HG02973 (cell line): ENCODE data around the gene SGK1.

Experiments used
- ATAC-seq: cut with Tn5 transposase; IDR thresholded peaks from one replicate; pipeline ENCODE4 v1.9.1; 2021; ENCODE audit warnings: moderate library complexity; ENCODE audit not compliant: unreplicated experiment

Gene SGK1

GRCh38 chr6:134317471-134318131 lies at the start of gene SGK1:
SGK1 (minus strand) TSS chr6:134318112; CDS start chr6:134317460, 652 bp downstream.
- no peak for ATAC-seq

- no peak for ATAC-seq
These were observed 45.6 kb upstream of the SGK1 start for GRCh38 chr6:134363323-134364039.

DNA sequence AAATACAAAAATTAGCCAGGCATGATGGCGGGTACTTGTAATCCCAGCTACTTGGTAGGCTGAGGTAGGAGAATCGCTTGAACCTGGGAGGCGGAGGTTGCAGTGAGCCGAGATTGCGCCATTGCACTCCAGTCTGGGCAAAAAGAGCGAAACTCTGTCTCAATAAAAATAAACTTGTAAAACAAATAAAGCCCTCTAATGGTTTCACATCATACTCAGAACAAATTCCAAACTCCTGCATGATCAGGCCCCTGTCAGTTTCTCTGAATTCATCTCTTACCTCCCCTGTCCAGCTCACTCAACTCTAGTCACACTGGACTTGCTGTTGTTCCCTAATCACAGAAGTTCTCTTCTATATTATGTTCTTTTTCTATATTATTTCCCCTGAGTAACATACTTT lies 43.1 kb upstream of the SGK1 start:
- ATAC-seq: no peak

- no peak for ATAC-seq
These were observed 41.4 kb upstream of the SGK1 start for GRCh38 chr6:134359302-134359701.

DNA sequence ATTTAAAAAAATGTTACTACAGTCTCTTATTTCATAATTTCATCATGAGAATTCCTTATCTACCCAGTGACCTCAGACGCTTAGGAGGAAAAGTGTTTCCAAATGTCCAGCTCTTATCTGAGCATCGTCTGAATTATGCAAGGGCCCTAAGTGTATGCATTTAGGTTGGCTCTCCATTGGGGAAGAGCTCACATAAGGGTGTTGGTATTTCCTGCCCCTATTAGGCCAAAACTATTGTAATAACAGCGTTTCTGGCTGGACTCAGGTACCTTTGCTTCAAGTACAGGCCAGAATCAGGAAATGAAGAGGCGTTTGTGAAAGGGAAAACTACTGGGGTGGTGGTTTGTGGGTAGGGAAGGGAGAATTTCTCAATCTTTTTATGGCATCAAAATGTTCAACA lies 40.4 kb upstream of the SGK1 start:
- ATAC-seq: no peak

- no peak for ATAC-seq
These were observed 39.1 kb upstream of the SGK1 start for GRCh38 chr6:134357022-134357487.

- no peak for ATAC-seq
These were observed 38.5 kb upstream of the SGK1 start for GRCh38 chr6:134356405-134356804.

DNA sequence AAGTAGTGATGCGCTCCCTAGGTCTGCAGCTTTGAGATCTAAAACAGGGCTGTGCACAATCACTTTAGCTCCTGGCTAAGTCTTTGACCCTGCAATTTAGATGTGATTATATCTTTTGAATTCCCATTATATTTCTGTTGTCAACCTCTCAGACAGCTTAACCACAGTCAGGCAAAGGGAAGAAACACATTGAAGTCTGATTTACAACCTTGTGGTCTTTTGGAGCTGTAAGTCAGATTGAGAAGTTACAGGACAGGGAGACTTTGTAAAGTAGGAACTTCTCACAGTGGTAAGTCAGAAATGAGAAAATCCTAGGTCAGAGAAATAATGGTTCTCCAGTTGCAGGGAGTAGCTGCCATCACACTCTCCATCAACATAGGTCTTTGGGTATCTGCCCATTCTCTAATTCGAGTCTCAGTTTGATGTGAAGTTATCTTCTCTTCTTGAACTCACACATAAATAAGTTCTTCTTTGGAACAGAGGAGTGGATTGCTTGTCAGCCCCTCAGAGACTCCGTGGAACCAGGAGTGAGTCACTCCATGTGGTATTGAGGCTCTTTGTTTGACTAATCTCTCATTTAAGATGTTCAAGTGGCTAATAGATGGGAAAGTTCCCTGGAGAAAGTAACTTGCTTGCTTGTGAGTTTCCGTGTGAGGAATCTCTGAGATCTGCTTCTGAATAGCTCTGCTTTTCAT lies 35.0 kb upstream of the SGK1 start:
- no peak for ATAC-seq

DNA sequence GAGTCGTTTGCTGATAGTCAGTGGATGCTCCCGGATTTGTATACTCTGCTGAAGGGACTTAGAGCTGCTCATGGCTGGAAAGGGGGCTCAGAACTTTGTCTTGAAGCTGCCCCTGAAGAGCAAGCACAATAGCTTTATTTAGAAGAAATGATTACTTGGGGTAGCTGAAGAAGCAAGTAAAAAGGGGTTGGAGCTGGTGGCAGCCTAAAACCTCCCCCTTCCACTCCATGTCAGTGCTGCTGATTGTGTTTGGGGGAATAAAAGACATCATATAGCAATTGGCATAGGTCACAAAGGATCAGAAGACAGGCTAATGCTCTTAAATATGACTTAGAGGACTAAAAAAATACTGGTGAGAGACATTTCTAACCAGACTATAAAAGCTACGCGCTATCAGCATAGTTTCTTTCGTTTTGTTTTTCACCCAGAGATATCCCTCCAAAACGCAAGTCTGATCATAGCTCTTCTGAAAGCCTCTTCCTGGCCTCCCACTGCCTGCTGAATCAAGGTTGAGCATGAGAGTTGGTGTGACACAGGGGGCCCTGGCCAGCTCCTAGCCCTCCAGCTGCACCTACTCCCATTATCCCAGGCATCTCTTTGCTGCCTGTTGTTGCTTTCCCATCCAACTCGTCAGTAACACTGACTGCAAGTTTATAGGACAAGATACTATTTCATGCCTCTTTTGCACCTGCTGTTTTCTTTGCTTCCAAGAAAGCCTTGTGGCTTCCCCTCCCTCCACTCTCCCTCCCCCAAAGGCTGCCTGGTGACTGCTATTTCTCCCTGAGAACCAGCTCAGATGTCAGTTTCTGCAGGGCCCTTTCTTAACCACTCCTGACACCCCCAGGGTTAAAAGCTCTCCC lies 33.9 kb upstream of the SGK1 start:
- ATAC-seq: no peak

- ATAC-seq: no peak
These were observed 30.2 kb upstream of the SGK1 start for GRCh38 chr6:134347885-134348805.

DNA sequence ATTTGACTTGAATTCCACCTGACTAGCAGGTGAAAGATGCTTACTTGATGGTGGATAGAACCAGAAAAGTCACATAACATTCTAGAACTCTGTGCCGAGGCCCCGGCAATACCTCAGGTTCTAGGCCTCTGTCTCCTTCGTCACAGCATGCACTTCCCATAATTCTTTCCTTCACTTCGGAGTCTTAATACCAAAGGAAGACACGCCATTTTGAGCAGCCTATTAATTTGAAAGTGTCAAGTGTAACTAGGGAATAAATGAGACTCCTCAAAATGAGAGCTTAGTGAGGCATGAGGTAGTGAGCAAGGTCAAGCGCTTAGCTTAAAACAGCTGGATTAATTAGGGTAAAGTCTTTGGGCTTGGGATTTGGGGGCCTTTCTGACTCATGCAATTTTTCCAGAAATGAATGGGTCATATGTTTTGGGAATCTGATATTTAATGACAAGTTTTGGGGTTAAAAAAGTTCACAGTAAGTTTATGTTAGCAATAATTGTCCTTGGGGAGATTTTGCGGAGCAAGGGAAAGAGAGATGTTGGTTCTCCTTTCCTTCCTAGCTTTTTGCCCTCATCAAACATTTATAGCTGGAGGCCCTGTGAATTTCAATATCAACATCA lies 29.1 kb upstream of the SGK1 start:
- no peak for ATAC-seq

GRCh38 chr6:134345789-134346188 lies 27.9 kb upstream of the SGK1 start:
- ATAC-seq: no peak

DNA sequence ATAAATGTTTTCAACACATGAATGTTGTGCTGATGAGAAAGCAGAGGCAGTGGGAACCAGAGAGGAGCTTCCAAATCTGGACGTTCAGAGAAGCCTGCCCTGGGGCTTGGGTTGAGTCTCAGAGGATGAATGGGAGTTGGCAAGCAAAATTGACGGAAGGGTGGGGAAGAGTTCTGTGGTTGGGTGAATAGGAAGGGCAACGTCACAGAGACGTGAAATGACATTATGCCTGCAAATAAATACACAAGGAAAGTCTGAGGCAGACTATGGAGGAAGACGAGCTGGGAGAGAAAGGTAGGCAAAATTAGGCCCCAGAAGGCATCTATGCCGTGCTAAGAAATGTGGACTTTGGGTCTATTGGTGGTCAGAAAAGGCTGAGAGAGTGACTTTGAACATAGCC lies 25.2 kb upstream of the SGK1 start:
- ATAC-seq: no peak

DNA sequence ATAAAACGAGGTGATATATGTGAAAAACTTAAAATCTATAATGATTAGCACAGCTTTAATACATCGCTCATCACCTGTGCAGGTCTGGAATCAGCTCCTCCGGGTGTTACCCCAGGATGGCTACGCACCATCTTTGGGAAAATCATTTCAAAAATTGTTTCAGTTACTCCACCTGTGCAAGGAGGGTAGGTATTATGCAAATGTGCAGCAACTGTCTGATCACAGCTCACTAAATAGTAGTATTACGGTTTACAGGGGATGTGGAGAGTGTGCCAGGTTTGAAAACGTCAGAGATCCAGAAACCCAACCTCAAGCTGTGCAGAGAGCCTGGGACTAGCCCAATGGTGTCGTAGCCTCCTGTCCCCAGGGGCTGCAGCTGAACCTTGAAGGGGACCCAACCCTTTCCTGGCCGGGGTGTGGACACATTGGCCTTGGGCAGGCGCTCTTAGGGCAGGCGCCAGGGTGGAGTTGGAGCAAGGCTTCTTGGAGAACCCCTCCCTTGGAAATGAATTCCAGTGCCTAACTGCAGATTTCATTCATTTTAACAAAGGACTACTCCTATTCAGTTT lies 24.2 kb upstream of the SGK1 start:
- no peak for ATAC-seq

DNA sequence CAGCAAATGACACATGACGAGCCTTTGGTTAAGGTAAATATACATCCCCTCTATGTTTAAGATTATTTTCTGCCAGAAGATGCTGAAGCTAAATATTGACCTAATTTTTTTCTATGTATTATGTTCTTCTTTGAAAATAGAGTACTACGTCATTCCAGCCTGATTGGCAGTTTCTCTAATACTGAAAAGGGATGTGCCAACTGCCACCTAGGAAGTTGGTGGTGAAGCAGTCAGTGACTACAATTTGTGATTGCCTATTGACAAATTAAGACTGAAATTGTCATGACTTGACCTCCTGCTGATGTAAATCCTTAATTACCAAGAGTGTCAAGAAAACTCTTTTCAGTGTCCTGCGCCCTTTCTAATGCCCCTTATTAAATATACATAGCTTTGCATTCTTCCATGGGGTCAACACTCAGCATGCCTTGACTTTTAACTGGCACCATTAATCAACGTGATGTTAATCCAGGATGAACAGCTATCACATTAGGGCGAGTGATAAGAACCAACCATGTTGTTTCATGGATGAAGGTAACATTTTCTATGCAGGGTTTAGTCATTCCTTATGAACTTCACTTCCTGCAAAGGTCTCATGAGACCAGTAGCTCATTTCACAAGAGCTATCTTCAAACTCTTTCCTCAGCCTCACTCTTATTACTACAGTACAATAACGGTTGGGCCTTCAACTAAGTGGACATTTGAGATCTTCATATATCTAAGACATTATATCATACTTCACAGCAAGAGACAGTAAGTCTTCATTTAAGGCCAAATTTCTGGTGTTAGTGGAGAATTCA lies 22.5 kb upstream of the SGK1 start:
- no peak for ATAC-seq

DNA sequence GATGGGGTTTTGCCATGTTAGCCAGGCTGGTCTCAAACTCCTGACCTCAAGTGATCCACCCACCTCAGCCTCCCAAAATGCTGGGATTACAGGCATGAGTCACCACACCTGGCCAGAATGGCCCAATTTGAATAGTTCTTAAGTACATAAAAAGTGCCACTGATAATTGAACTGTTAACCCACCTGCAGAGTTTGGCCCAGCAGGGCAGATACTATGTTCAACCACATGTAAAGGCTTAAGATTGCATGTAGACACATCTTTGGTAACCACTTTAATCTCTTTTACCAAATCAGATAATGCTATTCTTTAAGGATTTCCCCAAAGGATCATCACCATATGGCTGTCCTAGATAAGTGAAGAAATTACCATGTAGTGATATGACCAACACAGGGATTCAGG lies 21.3 kb upstream of the SGK1 start:
- ATAC-seq: no peak

DNA sequence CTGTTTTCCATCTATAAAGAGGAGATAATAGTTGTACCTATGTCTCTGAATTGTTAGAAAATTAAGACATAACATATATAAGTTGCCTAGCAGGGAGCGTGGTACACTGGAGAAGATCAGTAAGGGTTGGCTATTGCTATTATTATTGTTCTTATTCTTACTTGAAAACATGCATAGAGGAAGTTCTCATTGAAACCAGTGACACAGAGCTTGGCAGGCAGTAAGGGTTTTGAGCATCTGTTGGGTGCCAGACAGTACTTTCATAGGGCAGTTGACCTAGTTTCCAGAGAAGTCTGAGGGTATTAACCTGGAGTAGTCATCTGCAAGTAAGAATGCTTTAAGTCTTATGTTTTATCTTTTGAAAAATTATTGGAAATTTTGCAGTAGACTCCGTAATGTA lies 13.3 kb upstream of the SGK1 start:
- no peak for ATAC-seq

DNA sequence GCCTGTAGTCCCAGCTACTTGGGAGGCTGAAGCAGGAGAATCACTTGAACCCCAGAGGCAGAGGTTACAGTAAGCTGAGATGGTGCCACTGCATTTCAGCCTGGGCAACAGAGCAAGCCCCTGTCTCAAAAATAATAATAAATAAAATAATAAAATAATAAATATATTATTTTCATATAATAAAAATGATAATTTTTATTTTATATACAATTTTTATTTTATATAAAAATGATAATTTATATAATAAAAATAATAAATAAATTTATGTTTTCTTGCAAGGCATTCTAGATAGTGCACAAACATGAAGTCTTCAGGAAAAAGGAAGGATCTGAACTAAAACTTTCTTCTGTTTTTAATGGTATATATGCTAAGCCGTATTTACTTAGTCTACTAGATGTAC lies 12.6 kb upstream of the SGK1 start:
- no peak for ATAC-seq
